ENCODE results near the gene ANKRD44.

Gene ANKRD44

GRCh38 chr2:197138506-197138905, 172.1 kb downstream of the ANKRD44 start:
- no peak for DNase-seq

GRCh38 chr2:197137826-197138477, 172.6 kb downstream of the ANKRD44 start:
- DNase-seq = no peak

GRCh38 chr2:197137231-197137630, 173.3 kb downstream of the ANKRD44 start:
- no peak for DNase-seq

GRCh38 chr2:197136452-197136851, 174.1 kb downstream of the ANKRD44 start:
- DNase-seq = no peak

GRCh38 chr2:197135806-197136205, 174.8 kb downstream of the ANKRD44 start:
- DNase-seq = no peak

- no peak for DNase-seq
These were observed 176.4 kb downstream of the ANKRD44 start for GRCh38 chr2:197134206-197134605.

GRCh38 chr2:197131558-197131855, 179.1 kb downstream of the ANKRD44 start:
- DNase-seq = no peak

GRCh38 chr2:197130318-197130717, 180.3 kb downstream of the ANKRD44 start:
- DNase-seq = peak; percentile 28

- no peak for DNase-seq
These were observed 181.7 kb downstream of the ANKRD44 start for GRCh38 chr2:197128897-197129296.

- DNase-seq = no peak
These were observed 182.5 kb downstream of the ANKRD44 start for GRCh38 chr2:197128126-197128525.

GRCh38 chr2:197126630-197127352, 183.8 kb downstream of the ANKRD44 start:
- DNase-seq = no peak

GRCh38 chr2:197124639-197125390, 185.8 kb downstream of the ANKRD44 start:
- no peak for DNase-seq

GRCh38 chr2:197122821-197123220, 187.8 kb downstream of the ANKRD44 start:
- no peak for DNase-seq

GRCh38 chr2:197121756-197122385, 188.7 kb downstream of the ANKRD44 start:
- DNase-seq = no peak

- DNase-seq = no peak
These were observed 189.3 kb downstream of the ANKRD44 start for GRCh38 chr2:197121255-197121654.

- DNase-seq = no peak
These were observed 194.2 kb downstream of the ANKRD44 start for GRCh38 chr2:197116306-197116879.

- no peak for DNase-seq
These were observed 195.3 kb downstream of the ANKRD44 start for GRCh38 chr2:197115325-197115724.

- DNase-seq = peak; percentile 19
These were observed 197.3 kb downstream of the ANKRD44 start for GRCh38 chr2:197113275-197113711.

- no peak for DNase-seq
These were observed 201.3 kb downstream of the ANKRD44 start for GRCh38 chr2:197109326-197109725.

- no peak for DNase-seq
These were observed 201.8 kb downstream of the ANKRD44 start for GRCh38 chr2:197108758-197109157.

- no peak for DNase-seq
These were observed 203.0 kb downstream of the ANKRD44 start for GRCh38 chr2:197107291-197108269.

- DNase-seq = no peak
These were observed 207.2 kb downstream of the ANKRD44 start for GRCh38 chr2:197103363-197103762.

Data from central memory CD4-positive, alpha-beta T cell (primary cell).